Body of pancreas (tissue), 4 donors: ENCODE data around the gene CDHR1. TPM values are rescaled to one million over a fixed set of nuclear protein-coding genes. Genes with fewer than 3 reads are reported as not detected.

Experiments used
- ATAC-seq: fragments of 150-250 bp; one replicate; pipeline ENCODE4 v1.9.1; 2016
- DNase-seq, 4 donors: peaks; one replicate each; pipeline ENCODE4 v3.0.0-alpha.2; 2019
- H3K27ac ChIP-seq, 4 donors: fragments of 200-600 bp; sonication (generic); 1 replicate in 3 of 4; 2 replicates in 1 of 4; pipeline versions ENCODE4 v1.5.1 to v1.6.1; 2016 to 2019; ENCODE audit warnings: mild to moderate bottlenecking in 1 of 4, mixed read lengths in 1 of 4, moderate library complexity in 1 of 4
- H3K27me3 ChIP-seq, 2 donors: fragments of 200-600 bp; sonication (generic); one replicate each; pipeline ENCODE4 v1.6.0; 2016; ENCODE audit warnings: mild to moderate bottlenecking in 1 of 2
- H3K36me3 ChIP-seq, 2 donors: fragments of 200-600 bp; sonication (generic); replicated peaks in 1 of 2; 2 replicates each; pipeline ENCODE4 v1.5.1; 2016; ENCODE audit warnings: low read depth in 2 of 2; ENCODE audit not compliant: insufficient read depth in 1 of 2
- H3K4me1 ChIP-seq: fragments of 200-600 bp; sonication (generic); one replicate; pipeline ENCODE4 v1.6.0; 2016
- H3K4me3 ChIP-seq, 2 donors: fragments of 200-600 bp; sonication (generic); 1 replicate in 1 of 2; 2 replicates in 1 of 2; pipeline ENCODE4 v1.5.1; 2016 to 2019
- H3K9me3 ChIP-seq, 3 donors: fragments of 200-600 bp; sonication (generic); 1 replicate in 2 of 3; 2 replicates in 1 of 3; pipeline ENCODE4 v1.5.1; 2016
- CTCF ChIP-seq, 7 experiments: fragments of 450-650 bp in 4 of 7; fragments of 200-600 bp in 3 of 7; sonication (generic) in 3 of 7; IDR thresholded peaks; one replicate each; pipeline ENCODE4 v1.5.1; 2016 to 2019; ENCODE audit warnings: antibody characterized with exemption in 7 of 7
- POLR2A ChIP-seq, 3 donors: fragments of 450-650 bp; IDR thresholded peaks; one replicate each; pipeline ENCODE4 v1.6.1; 2016; ENCODE audit warnings: antibody characterized with exemption in 3 of 3, mild to moderate bottlenecking in 2 of 3
- WGBS, 2 donors: methylation state at CpG; one replicate each; pipeline ENCODE4 v1.1.5; 2017; 5-methylcytosine and 5-hydroxymethylcytosine counted together
- intact Hi-C: fragments of 100-400 bp; cut with DNase I; formaldehyde crosslinking; loops from one replicate; pipeline ENCODE4 v1.15.1; 2023
- total RNA-seq, 2 donors: library from RNA; depleted of rRNA; stranded (reverse); fragments of >200 nt; gene quantifications; one replicate each; pipeline ENCODE4 v1.1.0, GENCODE V29; 2016

Gene CDHR1
- total RNA-seq, 2 donors from 2014 or later, result 0.26 TPM; not detected in 1

GRCh38 chr10:84193327-84193726, 1.0 kb upstream of the CDHR1 start:
- H3K4me1 ChIP-seq, result peaks cover 14% of the 10 kb centered on the region

GRCh38 chr10:84193846-84194423, 402 bp upstream of the CDHR1 start:
- Histone ChIP-seq H3K27me3 (peaks cover 0 to 22% of the 10 kb centered on the region in 2 donors), H3K4me3 (peak overlapping the region in 1 of 2 donors; percentile 17), H3K4me1 (peaks cover 14% of the 10 kb centered on the region), H3K27ac (no peak overlapping the region), H3K9me3 (no peaks in the 10 kb centered on the region), H3K36me3 (no peaks in the 10 kb centered on the region)
- TF ChIP-seq CTCF (IDR thresholded peaks at IDR 0.05), result no peak
- no peak for TF ChIP-seq POLR2A (IDR thresholded peaks at IDR 0.05)
- ATAC-seq, result no peak
- DNase-seq, result no peak
- WGBS, 2 donors, result 34 to 42% methylated on average over 5 of the region's 5 CpGs
- intact Hi-C loops, result no loop called here

More at GRCh38 chr10:84193327-84193726, 1.0 kb upstream of the CDHR1 start:
- ATAC-seq (no peak), DNase-seq (no peak)
- no peak overlapping the region for H3K27ac ChIP-seq
- H3K4me3 ChIP-seq, result no peak overlapping the region
- intact Hi-C loops, result no loop called here
- no peaks in the 10 kb centered on the region for H3K36me3 ChIP-seq
- H3K9me3 ChIP-seq, result no peaks in the 10 kb centered on the region
- H3K27me3 ChIP-seq, result peaks cover 0 to 22% of the 10 kb centered on the region in 2 donors
- WGBS, 2 donors, result 88 to 94% methylated on average over 2 of the region's 2 CpGs
- TF ChIP-seq POLR2A (IDR thresholded peaks at IDR 0.05), result no peak
- TF ChIP-seq CTCF (IDR thresholded peaks at IDR 0.05), result no peak

GRCh38 chr10:84195044-84195830, 900 bp downstream of the CDHR1 start:
- ATAC-seq (no peak), DNase-seq (no peak)
- intact Hi-C loops, result no loop called here
- Histone ChIP-seq H3K4me1 (peaks cover 14% of the 10 kb centered on the region), H3K27ac (no peak overlapping the region), H3K36me3 (no peaks in the 10 kb centered on the region), H3K9me3 (no peaks in the 10 kb centered on the region), H3K27me3 (peaks cover 0 to 22% of the 10 kb centered on the region in 2 donors), H3K4me3 (no peak overlapping the region)
- no peak for TF ChIP-seq CTCF (IDR thresholded peaks at IDR 0.05)
- TF ChIP-seq POLR2A (IDR thresholded peaks at IDR 0.05), result no peak
- 13 to 28% methylated on average over 6 to 36 of the region's 43 CpGs for WGBS, 2 donors

- Histone ChIP-seq H3K4me3 (no peak overlapping the region), H3K36me3 (no peaks in the 10 kb centered on the region), H3K27ac (no peak overlapping the region), H3K9me3 (no peaks in the 10 kb centered on the region), H3K27me3 (peaks cover 0 to 22% of the 10 kb centered on the region in 2 donors), H3K4me1 (peaks cover 14% of the 10 kb centered on the region)
- ATAC-seq (no peak), DNase-seq (no peak)
- intact Hi-C loops, result no loop called here
- 13 to 14% methylated on average over 4 of the region's 4 CpGs for WGBS, 2 donors
- no peak for TF ChIP-seq CTCF (IDR thresholded peaks at IDR 0.05)
- TF ChIP-seq POLR2A (IDR thresholded peaks at IDR 0.05), result no peak
These were observed 1.7 kb downstream of the CDHR1 start for GRCh38 chr10:84196083-84196482.
